CD4-positive, alpha-beta T cell treated with Interleukin-4 for 4 hours (primary cell): ENCODE data around the gene PAPSS1.
"Not testable (repeated sequence)": the region's sequence is repeated elsewhere in the genome, so short reads cannot be mapped to it uniquely, and the experiment has no call there.

Experiments used
- DNase-seq: peaks from one replicate; pipeline ENCODE4 v3.0.0-alpha.2; 2020

Gene PAPSS1

GRCh38 chr4:107719922-107720722 lies at the start of gene PAPSS1:
PAPSS1 (minus strand) TSS chr4:107720234; CDS start chr4:107720179, 55 bp downstream.
- peak; percentile 97 for DNase-seq

- no peak for DNase-seq
These were observed 40.4 kb upstream of the PAPSS1 start for GRCh38 chr4:107760281-107760947.

GRCh38 chr4:107757864-107758476 lies 37.9 kb upstream of the PAPSS1 start:
- peak; percentile 34 for DNase-seq

- DNase-seq = no peak
These were observed 37.2 kb upstream of the PAPSS1 start for GRCh38 chr4:107757283-107757682.

GRCh38 chr4:107755841-107756356 lies 35.9 kb upstream of the PAPSS1 start:
- no peak for DNase-seq

- no peak for DNase-seq
These were observed 31.6 kb upstream of the PAPSS1 start for GRCh38 chr4:107751670-107752069.

- no peak for DNase-seq
These were observed 27.9 kb upstream of the PAPSS1 start for GRCh38 chr4:107747748-107748486.

GRCh38 chr4:107746161-107746560 lies 26.1 kb upstream of the PAPSS1 start:
- DNase-seq = no peak

- no peak for DNase-seq
These were observed 24.5 kb upstream of the PAPSS1 start for GRCh38 chr4:107744532-107744931.

GRCh38 chr4:107743532-107743931 lies 23.5 kb upstream of the PAPSS1 start:
- DNase-seq = no peak

- no peak for DNase-seq
These were observed 22.8 kb upstream of the PAPSS1 start for GRCh38 chr4:107742791-107743190.

- no peak for DNase-seq
These were observed 22.2 kb upstream of the PAPSS1 start for GRCh38 chr4:107742196-107742595.

GRCh38 chr4:107740950-107741701 lies 21.1 kb upstream of the PAPSS1 start:
- no peak for DNase-seq

GRCh38 chr4:107740381-107740780 lies 20.3 kb upstream of the PAPSS1 start:
- no peak for DNase-seq

GRCh38 chr4:107737450-107737849 lies 17.4 kb upstream of the PAPSS1 start:
- no peak for DNase-seq

GRCh38 chr4:107736924-107737448 lies 17.0 kb upstream of the PAPSS1 start:
- peak; percentile 54 for DNase-seq

GRCh38 chr4:107736037-107736436 lies 16.0 kb upstream of the PAPSS1 start:
- DNase-seq = no peak

GRCh38 chr4:107734120-107734519 lies 14.1 kb upstream of the PAPSS1 start:
- no peak for DNase-seq

GRCh38 chr4:107733431-107733925 lies 13.4 kb upstream of the PAPSS1 start:
- DNase-seq = no peak

GRCh38 chr4:107729050-107729449 lies 9.0 kb upstream of the PAPSS1 start:
- DNase-seq = not testable (repeated sequence)

GRCh38 chr4:107726131-107726925 lies 6.3 kb upstream of the PAPSS1 start:
- DNase-seq = not testable (repeated sequence)
